ENCODE data around the gene C11orf68.
"Not testable (repeated sequence)": the region's sequence is repeated elsewhere in the genome, so short reads cannot be mapped to it uniquely, and the experiment has no call there.

Gene C11orf68

DNA sequence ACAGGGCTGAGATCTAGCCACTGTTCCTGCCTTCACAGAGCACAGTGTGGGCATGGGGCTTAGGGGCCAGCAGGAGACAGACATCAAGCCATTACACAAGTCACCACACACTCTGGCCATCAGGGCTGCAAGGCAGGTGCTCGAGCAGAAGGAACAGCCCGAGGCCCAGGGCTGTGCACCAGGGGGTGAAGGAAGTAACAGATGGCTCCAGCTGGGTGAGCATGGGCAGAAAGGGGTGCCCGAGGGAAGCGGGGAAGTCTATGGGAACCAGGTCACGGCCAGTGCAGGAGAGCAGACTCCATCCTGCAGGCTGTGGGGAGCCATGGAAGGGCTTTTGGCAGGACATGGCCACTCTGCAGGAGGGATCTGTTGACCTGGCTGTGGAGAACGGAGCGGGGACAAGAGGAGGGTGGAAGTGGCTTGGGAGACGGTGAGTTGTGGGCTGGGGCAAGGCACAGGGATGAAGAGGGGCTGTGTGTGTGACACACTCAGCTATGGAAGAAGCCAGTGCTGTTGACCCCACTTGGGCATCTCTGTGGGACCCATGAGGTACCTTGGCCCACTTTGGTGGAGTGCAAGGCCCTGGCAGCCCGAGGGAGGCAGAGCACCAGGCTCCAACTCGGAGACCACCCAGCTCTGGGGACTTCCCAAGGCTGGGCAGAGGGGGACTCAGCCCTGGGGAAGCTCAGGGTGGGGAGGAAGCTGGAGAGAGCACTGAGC is 3.6 kb downstream of the C11orf68 start:
- DNase-seq (ENCODE audit: low read depth in 2 of 2) = no peak

DNA sequence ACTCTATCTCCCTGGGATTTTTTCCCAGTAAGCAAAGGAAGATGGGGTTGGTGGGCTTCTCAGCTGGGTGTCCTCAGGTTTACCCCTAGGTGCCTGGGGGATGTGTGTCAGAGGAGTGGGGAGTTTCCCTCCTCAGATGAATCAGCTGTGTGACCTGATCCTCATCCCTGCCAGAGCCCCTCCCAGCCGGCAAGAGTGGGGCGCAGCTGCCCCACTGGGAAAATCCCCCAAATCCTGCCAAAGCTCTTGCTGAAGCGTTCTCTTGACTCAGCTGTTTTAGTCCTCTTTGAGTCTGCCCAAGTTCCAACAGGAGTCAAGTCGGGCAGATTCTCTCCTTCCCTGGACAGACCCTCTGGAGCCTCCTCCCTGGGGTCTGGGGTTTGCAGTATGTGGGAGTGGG is 6.0 kb downstream of the C11orf68 start:
- DNase-seq (ENCODE audit: low read depth in 2 of 2) = no peak

GRCh38 chr11:65911682-65912568 is 6.9 kb downstream of the C11orf68 start:
- no peak for DNase-seq (ENCODE audit: low read depth in 2 of 2)

DNA sequence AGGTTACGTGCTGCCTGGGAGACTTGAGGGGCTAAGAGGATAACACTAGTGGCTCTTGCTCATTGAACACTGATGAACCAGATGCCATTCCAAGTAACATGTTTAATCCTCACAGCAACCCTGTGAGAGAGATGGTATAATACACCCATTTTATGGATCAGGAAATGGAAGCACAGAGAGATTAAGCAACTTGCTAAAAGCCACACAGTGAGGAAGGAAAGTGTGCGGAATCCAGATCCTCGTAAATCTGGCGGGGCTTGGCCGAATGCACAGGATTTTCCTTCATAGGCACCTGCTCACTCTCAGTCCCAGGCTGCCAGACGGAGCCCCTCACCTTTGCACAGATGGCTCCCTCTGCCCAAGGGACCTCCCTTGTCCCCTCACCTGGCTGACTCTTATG is 11.0 kb downstream of the C11orf68 start:
- no peak for DNase-seq (ENCODE audit: low read depth in 2 of 2)

DNA sequence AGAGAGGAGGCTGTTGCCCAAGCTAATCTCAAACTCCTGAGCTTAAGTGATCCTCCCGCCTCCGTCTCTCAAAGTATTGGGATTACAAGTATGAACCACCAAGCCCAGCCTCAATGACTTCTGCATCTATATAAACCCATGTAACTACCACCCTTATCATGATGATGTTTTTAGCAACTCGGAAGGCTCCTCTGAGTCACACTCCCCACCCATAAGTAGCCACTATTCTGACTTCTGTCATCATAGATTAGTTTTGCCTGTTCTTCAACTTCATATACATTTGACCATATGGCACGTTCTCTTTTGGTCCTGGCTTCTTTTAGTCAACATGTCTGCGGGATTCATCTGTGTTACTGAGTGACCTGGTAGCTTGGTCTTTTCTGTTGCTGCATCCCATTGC is 12.3 kb downstream of the C11orf68 start:
- no peak for DNase-seq (ENCODE audit: low read depth in 2 of 2)

DNA sequence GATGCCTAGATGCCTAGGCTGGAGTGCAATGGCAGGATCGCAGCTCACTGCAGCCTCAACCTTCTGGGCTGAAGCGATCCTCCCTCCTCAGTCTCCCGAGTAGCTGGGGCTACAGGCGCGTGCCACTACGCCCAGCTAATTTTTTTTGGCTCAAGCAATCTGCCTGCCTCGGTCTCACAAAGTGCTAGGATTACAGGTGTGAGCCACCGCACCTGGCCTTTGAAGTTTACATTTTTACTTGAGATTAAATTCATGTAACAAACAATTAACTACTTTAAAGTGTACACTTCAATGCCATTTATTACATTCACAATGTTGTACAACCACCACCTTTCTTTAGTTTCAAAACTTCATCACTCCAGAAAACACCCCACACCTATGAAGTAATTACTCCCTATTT is 15.1 kb downstream of the C11orf68 start:
- no peak for DNase-seq (ENCODE audit: low read depth in 2 of 2)

DNA sequence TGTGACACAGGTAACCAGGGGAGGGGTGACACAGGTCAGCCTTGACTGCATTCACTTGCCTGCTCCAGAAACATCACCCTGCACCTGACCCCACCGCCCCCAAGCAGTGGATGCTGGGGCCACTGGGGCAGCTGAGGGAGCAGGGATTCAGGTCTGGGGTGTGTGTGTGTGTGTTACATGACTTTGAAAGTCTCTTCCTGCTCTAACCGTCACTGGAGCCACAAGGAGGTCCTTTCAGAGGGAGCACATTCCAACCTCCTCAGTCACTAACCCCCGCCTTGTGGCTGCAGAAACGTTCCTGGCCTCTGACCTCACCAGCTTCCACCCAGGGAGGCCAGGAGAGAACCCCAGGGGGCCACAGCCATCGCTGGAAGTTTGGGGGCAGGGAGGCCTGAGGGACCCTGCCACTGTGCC is 15.8 kb downstream of the C11orf68 start:
- no peak for DNase-seq (ENCODE audit: low read depth in 2 of 2)

DNA sequence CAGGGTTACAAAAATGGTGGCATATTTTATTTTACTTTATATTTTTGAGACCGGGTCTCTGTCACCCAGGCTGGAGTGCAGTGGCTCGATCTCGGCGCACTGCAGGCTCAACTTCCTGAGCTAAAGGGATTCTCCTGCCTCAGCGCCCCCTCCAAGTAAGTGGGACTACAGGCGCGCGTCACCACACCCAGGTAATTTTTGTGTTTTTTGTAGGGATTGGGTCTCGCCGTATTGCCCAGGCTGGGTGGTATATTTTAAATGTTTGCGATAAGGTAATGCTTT is 18.0 kb downstream of the C11orf68 start:
- DNase-seq (ENCODE audit: low read depth in 2 of 2) = no peak

GRCh38 chr11:65900125-65900898 is 18.6 kb downstream of the C11orf68 start, which contains the start of gene FOSL1:
TSS of gene FOSL1 (minus strand) at chr11:65900388. CDS start at chr11:65900339, 49 bp downstream.
- DNase-seq (ENCODE audit: low read depth in 2 of 2) = peak; percentile 76 to 77

DNA sequence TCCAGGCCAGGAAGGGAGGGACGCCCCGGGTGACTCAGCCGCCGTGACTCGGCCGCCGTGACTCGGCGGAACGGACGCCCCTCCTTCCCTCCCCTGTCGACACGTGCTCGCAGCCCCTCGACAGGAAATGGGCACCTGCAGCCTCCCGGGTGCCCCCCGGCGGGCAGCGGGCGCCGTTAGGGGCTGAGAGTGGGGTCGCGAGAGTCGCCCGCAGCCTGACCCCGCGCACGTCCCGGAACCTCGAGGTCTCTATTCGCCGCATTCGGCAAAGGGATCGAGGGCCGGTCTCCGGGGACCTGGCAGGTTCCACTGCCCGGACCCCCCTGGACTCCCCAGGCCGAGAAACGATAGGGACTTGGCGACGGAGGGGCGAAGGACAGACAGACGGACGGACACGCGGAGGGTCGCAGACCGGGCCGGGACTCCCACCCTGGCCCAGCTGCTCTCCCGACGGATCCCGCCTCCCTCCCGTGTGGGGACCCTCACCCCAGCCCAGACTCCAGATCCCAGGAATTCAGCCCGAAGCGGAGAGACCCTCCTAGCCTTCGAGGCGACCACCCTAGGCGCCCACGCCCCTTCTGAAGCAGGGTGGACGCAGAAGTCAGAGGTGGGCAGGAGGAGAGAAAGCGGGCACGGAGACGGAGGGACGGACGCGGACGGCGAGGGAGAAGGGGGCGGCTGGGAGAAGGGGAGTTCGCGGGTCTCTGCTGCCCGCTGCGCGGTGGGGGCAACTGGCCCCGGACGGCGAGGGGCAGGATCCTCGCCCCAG is 19.3 kb downstream of the C11orf68 start:
- DNase-seq (ENCODE audit: low read depth in 2 of 2) = no peak

DNA sequence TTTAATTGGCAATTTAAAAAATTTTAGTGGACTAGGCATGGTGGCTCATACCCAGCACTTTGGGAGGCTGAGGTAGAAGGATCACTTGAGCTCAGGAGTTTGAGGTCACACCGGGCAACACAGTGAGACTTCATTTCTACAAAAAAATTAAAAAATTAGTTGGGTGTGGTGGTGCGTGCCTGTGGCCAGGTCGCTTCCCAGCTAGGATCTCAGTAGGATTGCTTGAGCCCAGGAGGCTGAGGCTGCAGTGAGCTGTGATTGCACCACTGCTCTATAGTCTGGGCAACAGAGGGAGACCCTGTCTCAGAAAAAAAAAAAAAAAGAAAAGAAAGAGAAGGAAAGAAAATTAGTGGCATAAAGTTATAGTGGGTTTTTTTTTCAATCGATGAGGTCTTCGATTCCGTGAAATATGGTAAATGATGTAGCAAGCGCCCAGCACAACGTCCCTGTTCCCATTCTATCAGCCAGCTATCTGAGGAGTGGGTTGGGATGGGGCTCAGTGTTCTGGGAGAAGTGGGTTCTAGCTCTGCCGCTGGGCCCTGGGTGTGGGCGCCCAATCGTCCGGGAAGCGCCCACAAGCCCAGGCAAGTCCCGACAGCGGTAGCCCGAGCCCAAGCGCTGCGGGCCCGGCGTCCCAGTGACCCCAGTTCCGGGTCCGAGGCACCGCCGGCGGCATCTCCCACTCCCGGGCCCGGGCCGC is 20.1 kb downstream of the C11orf68 start:
- no peak for DNase-seq (ENCODE audit: low read depth in 2 of 2)

DNA sequence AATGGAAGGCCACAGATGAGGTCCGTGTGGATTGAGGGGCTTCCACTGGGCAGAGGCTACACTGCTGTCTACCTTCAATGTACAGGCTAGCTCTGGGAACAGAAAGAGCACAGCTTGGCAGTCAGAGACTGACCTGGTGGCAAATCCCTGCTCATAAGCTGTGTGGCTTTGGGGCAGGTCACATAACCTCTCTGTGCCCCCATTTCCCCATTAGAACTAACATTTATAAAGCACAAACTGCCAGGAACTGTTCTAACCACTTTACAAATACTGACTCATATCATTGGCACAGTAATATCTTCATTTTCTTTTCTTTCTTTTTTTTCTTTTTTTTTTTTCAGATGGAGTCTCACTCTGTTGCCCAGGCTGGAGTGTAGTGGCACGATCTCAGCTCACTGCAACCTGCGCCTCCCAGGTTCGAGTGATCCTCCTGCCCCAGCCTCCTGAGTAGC is 21.8 kb downstream of the C11orf68 start:
- no peak for DNase-seq (ENCODE audit: low read depth in 2 of 2)

DNA sequence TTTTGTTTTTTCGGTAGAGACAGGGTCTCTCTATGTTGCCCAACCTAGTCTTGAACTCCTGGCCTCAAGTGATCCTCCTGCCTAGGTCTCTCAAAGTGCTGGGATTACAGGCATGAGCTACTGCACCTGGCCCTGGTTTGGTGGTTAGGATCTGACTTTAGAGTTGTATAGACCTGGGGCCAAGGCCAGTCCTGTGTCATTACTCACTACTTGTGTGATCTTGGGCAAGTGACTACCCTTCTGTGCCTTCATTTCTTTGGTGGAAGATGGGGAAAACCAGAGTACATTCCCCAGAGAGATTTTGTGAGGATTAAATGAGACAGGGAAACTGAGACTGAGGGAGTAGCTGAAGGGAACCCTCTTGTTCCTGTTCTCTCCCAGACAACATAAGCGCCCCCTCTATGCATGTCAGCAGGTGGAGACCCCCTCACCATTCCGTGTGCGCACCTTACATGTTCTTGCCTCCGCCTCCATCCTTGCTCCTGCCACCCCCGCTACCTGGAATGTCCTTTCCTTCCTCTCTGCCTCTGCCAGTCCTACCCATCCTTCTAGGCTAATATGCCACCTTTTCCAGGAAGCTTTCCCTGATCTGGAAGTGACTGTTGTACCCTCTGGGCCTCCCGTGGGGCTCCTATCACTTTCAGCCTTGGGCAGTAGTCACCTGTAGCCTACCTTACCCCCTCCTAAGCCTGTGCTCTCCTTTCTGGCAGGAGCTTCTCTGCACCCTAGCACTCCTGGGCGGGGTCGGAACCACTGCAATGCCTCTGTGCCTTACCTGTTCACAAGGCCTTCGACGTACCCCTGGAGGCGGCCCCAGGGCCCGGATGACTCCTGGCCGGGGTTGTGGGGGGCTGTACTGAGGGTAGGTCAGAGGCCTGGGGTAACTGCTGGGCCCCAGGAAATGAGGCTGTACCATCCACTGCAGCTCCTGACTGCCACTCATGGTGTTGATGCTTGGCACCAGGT is 22.5 kb downstream of the C11orf68 start:
- no peak for DNase-seq (ENCODE audit: low read depth in 2 of 2)

- DNase-seq (ENCODE audit: low read depth in 2 of 2) = no peak
Measured at GRCh38 chr11:65895482-65895981, 23.3 kb downstream of the C11orf68 start.

DNA sequence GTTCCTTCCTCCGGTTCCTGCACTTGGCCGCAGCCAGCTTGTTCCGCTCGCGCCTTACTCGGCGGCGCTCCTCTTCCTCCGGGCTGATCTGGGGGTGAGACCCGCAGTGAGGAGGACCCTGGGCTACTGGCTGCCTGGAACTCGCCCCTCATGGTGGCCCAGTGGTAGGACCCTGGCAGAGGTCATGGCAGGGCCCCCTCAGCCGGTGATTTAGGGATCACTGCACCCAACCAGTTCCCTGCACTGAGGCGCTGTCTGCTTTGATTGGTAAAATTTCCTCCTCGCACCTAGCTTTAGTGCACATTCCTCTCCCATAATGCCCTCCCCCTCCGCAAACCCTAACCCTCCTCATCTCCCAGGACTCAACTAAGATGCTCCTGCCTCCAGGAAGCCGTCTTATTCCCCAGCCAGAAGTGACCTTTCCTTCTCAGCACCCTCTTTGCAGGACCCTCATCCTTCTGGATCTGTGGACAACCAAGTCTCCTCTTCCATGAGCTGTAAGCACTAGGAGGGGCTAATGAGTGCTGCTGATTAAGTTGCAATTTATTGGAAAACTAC is 24.7 kb downstream of the C11orf68 start:
- DNase-seq (ENCODE audit: low read depth in 2 of 2) = no peak

DNA sequence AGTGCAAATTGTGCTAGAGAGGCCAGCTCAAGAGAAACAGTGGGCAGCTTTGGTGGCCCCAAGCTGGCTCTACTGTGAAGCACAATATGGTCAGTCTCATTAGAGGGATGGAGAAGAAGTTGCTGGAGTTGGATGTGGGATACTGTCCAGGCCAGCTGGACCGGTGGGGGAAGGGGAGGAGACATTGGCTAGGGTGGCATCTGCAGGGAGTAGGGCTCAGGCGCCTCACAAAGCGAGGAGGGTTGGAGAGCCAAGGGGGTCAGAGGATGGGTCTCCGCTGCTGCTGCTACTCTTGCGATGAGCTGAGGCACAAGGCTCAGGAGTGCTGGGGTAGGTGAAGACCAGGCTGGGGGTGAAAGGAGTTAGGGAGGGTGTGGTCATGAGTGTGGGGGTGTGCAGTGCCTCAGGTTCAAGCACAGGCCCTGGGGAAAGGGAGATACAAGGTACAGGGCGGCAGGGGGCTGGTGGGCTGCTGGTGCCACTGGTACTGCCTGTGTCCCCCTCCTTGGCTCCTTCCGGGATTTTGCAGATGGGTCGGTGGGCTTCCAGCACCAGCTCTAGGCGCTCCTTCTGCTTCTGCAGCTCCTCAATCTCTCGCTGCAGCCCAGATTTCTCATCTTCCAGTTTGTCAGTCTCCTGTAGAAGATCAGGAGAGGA is 26.1 kb downstream of the C11orf68 start:
- DNase-seq (ENCODE audit: low read depth in 2 of 2) = no peak

- not testable (repeated sequence) for DNase-seq (ENCODE audit: low read depth in 2 of 2)
Measured at GRCh38 chr11:65892137-65892540, 26.7 kb downstream of the C11orf68 start.

DNA sequence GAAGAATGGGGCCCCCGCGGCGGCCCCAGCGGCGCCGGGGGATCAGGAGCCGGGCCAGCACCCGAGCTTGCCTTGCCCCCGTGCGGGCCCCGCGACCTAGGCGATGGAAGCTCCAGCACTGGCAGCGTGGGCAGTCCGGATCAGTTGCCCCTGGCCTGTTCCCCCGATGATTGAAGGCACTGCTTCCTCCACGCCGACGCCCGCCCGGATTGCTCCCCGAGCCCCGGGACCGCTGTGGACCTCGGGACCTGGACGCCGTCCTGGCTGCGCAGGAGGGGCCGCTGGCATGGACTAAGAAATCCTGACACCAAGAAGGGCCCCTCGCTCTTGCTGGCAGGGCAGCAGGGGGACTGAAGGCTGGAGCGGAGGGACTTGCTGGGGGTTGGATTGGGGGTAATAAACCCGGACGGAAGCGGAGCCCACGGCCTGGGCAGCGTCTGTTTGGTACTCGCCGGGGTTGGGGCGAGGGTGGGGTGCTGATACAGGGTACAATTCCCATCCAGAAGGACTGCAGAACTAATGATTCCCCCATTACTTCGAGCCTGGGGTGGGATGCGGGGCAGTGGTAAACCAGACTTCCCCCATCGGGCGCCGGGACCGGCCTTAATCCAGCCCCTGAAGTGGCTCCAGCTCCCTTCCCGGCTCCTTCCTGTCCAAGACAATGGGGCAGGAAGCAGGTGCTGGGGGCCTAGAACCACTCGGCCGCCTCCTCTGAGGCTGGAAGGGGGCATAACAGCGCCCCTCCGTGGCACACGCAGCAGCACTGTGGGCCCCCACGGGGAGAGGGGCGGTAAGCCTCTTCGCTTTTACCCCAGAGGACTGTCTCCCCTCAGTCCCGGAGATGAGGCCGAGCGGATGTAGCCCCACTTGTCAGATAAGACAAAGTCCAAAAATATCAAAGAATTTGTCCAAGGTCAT is 27.4 kb downstream of the C11orf68 start:
- DNase-seq (ENCODE audit: low read depth in 2 of 2) = no peak

Measured in stimulated activated CD8-positive, alpha-beta memory T cell treated with anti-CD3 and anti-CD28 coated beads, Interleukin-7, amount 100 ng/mL, for 1 hour (primary cell).